Upper lobe of left lung (tissue), 4 donors: ENCODE results near the gene EML4.

ENCODE experiments used
- CTCF ChIP-seq, 6 experiments: fragments of 450-650 bp in 4 of 6; fragments of 200-600 bp in 2 of 6; sonication (generic) in 2 of 6; IDR thresholded peaks; one replicate each; pipeline ENCODE4 v1.5.1; 2016 to 2019; ENCODE audit warnings: antibody characterized with exemption in 6 of 6
- EP300 ChIP-seq, 4 donors: sonication (generic); formaldehyde crosslinking; IDR thresholded peaks; one replicate each; pipeline ENCODE4 v1.5.1; 2017; ENCODE audit warnings: antibody characterized with exemption in 4 of 4, control low read depth in 2 of 4
- POLR2A ChIP-seq, 4 donors: fragments of 450-650 bp; IDR thresholded peaks; one replicate each; pipeline ENCODE4 v1.5.1; 2016 to 2017; ENCODE audit warnings: antibody characterized with exemption in 4 of 4, mild to moderate bottlenecking in 2 of 4

- TF ChIP-seq POLR2A (IDR thresholded peaks at IDR 0.05) (no peak), CTCF (IDR thresholded peaks at IDR 0.05) (no peak), EP300 (IDR thresholded peaks at IDR 0.05) (no peak)
These were observed 191.3 kb downstream of the EML4 start for GRCh38 chr2:42360493-42360889.
